ENCODE results near the gene MAD1L1. TPM values are rescaled to one million over a fixed set of nuclear protein-coding genes. Genes with fewer than 3 reads are reported as not detected.

Gene MAD1L1
- total and polyA plus RNA-seq, 2 of the 4 experiments (the other 2 are of a cell fraction) = 29.0 to 40.9 TPM

DNA sequence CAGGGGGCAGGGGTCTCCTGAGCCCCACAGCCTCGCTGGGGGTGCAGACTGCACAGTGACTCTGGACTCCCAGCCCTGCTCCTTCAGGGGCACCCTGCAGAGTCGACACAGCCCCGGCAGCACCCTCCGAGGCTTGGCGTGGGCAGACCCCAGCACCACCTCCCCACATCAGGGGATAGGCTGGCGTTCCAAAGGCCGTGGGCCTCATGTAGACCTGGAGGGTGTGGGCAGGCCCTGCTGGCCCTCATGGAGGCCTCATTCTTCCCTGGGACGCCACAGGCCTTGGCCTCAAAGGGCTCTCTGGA lies 296.8 kb downstream of the MAD1L1 start:
- POLR2A ChIA-PET (ENCODE audit: unreplicated experiment) = no interaction called here
- H3K79me1 ChIP-seq (ENCODE audit: low read depth in 1 of 2, low read length in 2 of 2) = peaks cover 0 to 5% of the 10 kb centered on the region in 2 experiments; a peak in 2 of 4 replicates
- H2BK5ac ChIP-seq (ENCODE audit: low read depth, low read length, poor library complexity, severe bottlenecking) = no peak overlapping the region
- intact Hi-C loops (cut with micrococcal nuclease) = no loop called here
- no peaks in the 10 kb centered on the region for H3K27me3 ChIP-seq (ENCODE audit: control insufficient read depth, insufficient read depth, low read length)
- no peak overlapping the region for H4K91ac ChIP-seq (ENCODE audit: insufficient read depth, low read depth, low read length)
- 100% methylated on average over 4 of the region's 8 CpGs; no CpG with 5 or more reads in 1 of the 2 experiments for WGBS, 2 experiments (ENCODE audit: extremely low coverage in 2 of 2, insufficient read length in 1 of 2)
- H4K5ac ChIP-seq (ENCODE audit: low read depth, low read length) = no peak overlapping the region
- no peak overlapping the region for H2AFZ ChIP-seq (replicated peaks; ENCODE audit: low read length, poor library complexity)
- H3K9me1 ChIP-seq (ENCODE audit: insufficient read depth, low read length) = 0 out of 2 replicates have a peak, but pooled peaks cover 6% of the 10 kb centered on the region
- H3K4me2 ChIP-seq (ENCODE audit: low read depth, low read length) = no peak overlapping the region
- H2AK9ac ChIP-seq (replicated peaks; ENCODE audit: low read depth, low read length, poor library complexity) = peak overlapping the region; percentile 42
- no peaks in the 10 kb centered on the region for H4K20me1 ChIP-seq (ENCODE audit: insufficient read depth, low read length)
- in situ Hi-C loops (cut with MboI; ENCODE audit: low sequenced_read_pairs) = no loop called here
- H3K9me3 ChIP-seq (ENCODE audit: control insufficient read depth, insufficient read depth, low read length) = no peaks in the 10 kb centered on the region
- no peak overlapping the region for H3K4me3 ChIP-seq (ENCODE audit: insufficient read depth, low read depth, low read length)
- DNase-seq = no peak
- H2BK15ac ChIP-seq (ENCODE audit: low read depth, low read length) = no peak overlapping the region
- H2AK5ac ChIP-seq (ENCODE audit: low read depth, low read length) = no peak overlapping the region
- no peak overlapping the region for H3K23ac ChIP-seq (ENCODE audit: low read depth, low read length)
- no peak overlapping the region for H3K9ac ChIP-seq (ENCODE audit: low read depth, low read length)
- TF ChIP-seq RFX5 (IDR thresholded peaks at IDR 0.05; ENCODE audit: low read depth, low read length) = no peak
- TF ChIP-seq USF2 (IDR thresholded peaks at IDR 0.05; ENCODE audit: low read depth, low read length) = no peak
- TF ChIP-seq MAFK (IDR thresholded peaks at IDR 0.05; ENCODE audit: low read depth, low read length) = no peak
- no peak for TF ChIP-seq BHLHE40 (IDR thresholded peaks at IDR 0.05; ENCODE audit: low read depth, low read length)
- TF ChIP-seq POLR2A (IDR thresholded peaks at IDR 0.05; ENCODE audit: low read depth, low read length) = no peak
- TF ChIP-seq RAD21 (IDR thresholded peaks at IDR 0.05; ENCODE audit: low read length) = no peak
- TF ChIP-seq RCOR1 (IDR thresholded peaks at IDR 0.05; ENCODE audit: insufficient replicate concordance, low read length) = no peak
- no peak for TF ChIP-seq FOS (IDR thresholded peaks at IDR 0.05; ENCODE audit: low read depth, low read length)
- TF ChIP-seq CHD1 (IDR thresholded peaks at IDR 0.05; ENCODE audit: low read depth, low read length) = no peak
- no peak for TF ChIP-seq CTCF (conservative IDR thresholded peaks at IDR 0.05; ENCODE audit: low read depth, low read length)
- TF ChIP-seq, protein P1, sequence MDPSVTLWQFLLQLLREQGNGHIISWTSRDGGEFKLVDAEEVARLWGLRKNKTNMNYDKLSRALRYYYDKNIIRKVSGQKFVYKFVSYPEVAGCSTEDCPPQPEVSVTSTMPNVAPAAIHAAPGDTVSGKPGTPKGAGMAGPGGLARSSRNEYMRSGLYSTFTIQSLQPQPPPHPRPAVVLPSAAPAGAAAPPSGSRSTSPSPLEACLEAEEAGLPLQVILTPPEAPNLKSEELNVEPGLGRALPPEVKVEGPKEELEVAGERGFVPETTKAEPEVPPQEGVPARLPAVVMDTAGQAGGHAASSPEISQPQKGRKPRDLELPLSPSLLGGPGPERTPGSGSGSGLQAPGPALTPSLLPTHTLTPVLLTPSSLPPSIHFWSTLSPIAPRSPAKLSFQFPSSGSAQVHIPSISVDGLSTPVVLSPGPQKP (IDR thresholded peaks at IDR 0.05; ENCODE audit: borderline replicate concordance, low read depth, low read length) = no peak
- no peak for TF ChIP-seq NFE2L2 (IDR thresholded peaks at IDR 0.05; ENCODE audit: low read depth, low read length)
- BruUV-seq (replicated peaks) = no TSS peak
- no peak overlapping the region for H3K4ac ChIP-seq (ENCODE audit: low read depth, low read length)
- H2BK20ac ChIP-seq (ENCODE audit: low read depth, low read length) = no peak overlapping the region
- no peaks in the 10 kb centered on the region for H3K36me3 ChIP-seq (ENCODE audit: control insufficient read depth, insufficient read depth, low read length)
- no peak overlapping the region for H3K14ac ChIP-seq (replicated peaks; ENCODE audit: low read depth, low read length)
- no peak overlapping the region for H3K18ac ChIP-seq (ENCODE audit: low read depth, low read length)
- CTCF ChIA-PET = no interaction called here
- H3K56ac ChIP-seq (ENCODE audit: extremely low read depth, insufficient read depth, low read length) = no peak overlapping the region
- H3K4me1 ChIP-seq (ENCODE audit: control insufficient read depth, insufficient read depth, low read length) = peaks cover 6% of the 10 kb centered on the region
- H3K27ac ChIP-seq (ENCODE audit: insufficient read depth, low read length) = no peak overlapping the region
- no peak for ATAC-seq (ENCODE audit: low read depth)
- H2BK120ac ChIP-seq (ENCODE audit: low read depth, low read length) = no peak overlapping the region
- dilution Hi-C loops (cut with HindIII; ENCODE audit: low sequenced_read_pairs, unreplicated experiment) = no loop called here
- no peak overlapping the region for H4K8ac ChIP-seq (ENCODE audit: low read depth in 2 of 2, low read length in 2 of 2)
